Fibroblast of lung (primary cell): ENCODE measurements around the gene TCTN1. TPM values are rescaled to one million over a fixed set of nuclear protein-coding genes. Genes with fewer than 3 reads are reported as not detected.
"Not testable (repeated sequence)": the region's sequence is repeated elsewhere in the genome, so short reads cannot be mapped to it uniquely, and the experiment has no call there.

Experiments used
- DNase-seq, 2 donors: peaks; one replicate each; pipeline versions ENCODE4 v3.0.0 to v3.0.0-alpha.2; 2010; ENCODE audit warnings: low read depth in 2 of 2
- H2AFZ ChIP-seq: 2 replicates; pipeline ENCODE4 v1.5.1; 2012; ENCODE audit warnings: low read length, control low read depth, inconsistent platforms
- H3K27ac ChIP-seq: 2 replicates; pipeline ENCODE4 v1.5.1; 2011; ENCODE audit warnings: low read length, control low read depth; ENCODE audit not compliant: insufficient read depth
- H3K27me3 ChIP-seq: 2 replicates; pipeline ENCODE4 v1.5.1; 2011; ENCODE audit warnings: mild to moderate bottlenecking, low read length; ENCODE audit not compliant: control insufficient read depth, insufficient read depth
- H3K36me3 ChIP-seq: 2 replicates; pipeline ENCODE4 v1.5.1; 2011; ENCODE audit warnings: low read length; ENCODE audit not compliant: control insufficient read depth, insufficient read depth
- H3K4me1 ChIP-seq: 2 replicates; pipeline ENCODE4 v1.5.1; 2011; ENCODE audit warnings: low read length; ENCODE audit not compliant: control insufficient read depth, insufficient read depth; ENCODE audit errors: extremely low read depth
- H3K4me2 ChIP-seq: 2 replicates; pipeline ENCODE4 v1.5.1; 2011; ENCODE audit warnings: low read length, control low read depth; ENCODE audit not compliant: insufficient read depth; ENCODE audit errors: extremely low read depth
- H3K4me3 ChIP-seq, 4 experiments: fragments of 200-600 bp in 1 of 4; sonication (generic) in 1 of 4; replicated peaks in 1 of 4; 2 replicates each; pipeline ENCODE4 v1.5.1; 2011 to 2016; ENCODE audit warnings: low read length in 4 of 4, low read depth in 3 of 4, mild to moderate bottlenecking in 3 of 4, control low read depth in 2 of 4, inconsistent platforms in 1 of 4, mixed read lengths in 1 of 4; ENCODE audit not compliant: insufficient read depth in 1 of 4; ENCODE audit errors: control extremely low read depth in 1 of 4
- H3K79me2 ChIP-seq: 2 replicates; pipeline ENCODE4 v1.5.1; 2012; ENCODE audit warnings: mild to moderate bottlenecking, low read length, inconsistent platforms; ENCODE audit not compliant: control insufficient read depth, insufficient read depth
- H3K9ac ChIP-seq: 2 replicates; pipeline ENCODE4 v1.5.1; 2011; ENCODE audit warnings: mild to moderate bottlenecking, low read length, control low read depth; ENCODE audit not compliant: insufficient read depth
- H3K9me3 ChIP-seq: 2 replicates; pipeline ENCODE4 v1.5.1; 2012; ENCODE audit warnings: low read depth, low read length; ENCODE audit not compliant: control insufficient read depth, insufficient read depth
- H4K20me1 ChIP-seq: 2 replicates; pipeline ENCODE4 v1.5.1; 2011; ENCODE audit warnings: low read length; ENCODE audit not compliant: control insufficient read depth, insufficient read depth; ENCODE audit errors: extremely low read depth
- CTCF ChIP-seq, 2 donors: IDR thresholded peaks in 1 of 2; conservative IDR thresholded peaks in 1 of 2; 1 replicate in 1 of 2; 2 replicates in 1 of 2; pipeline ENCODE4 v1.5.1; 2011 to 2012; ENCODE audit warnings: low read length in 2 of 2, control low read depth in 1 of 2, inconsistent platforms in 1 of 2, low read depth in 1 of 2, mild to moderate bottlenecking in 1 of 2
- EZH2 ChIP-seq: IDR thresholded peaks from 2 replicates; pipeline ENCODE4 v1.5.1; 2012; ENCODE audit warnings: low read length, control low read depth, mild to moderate bottlenecking; ENCODE audit errors: missing control alignments
- polyA plus RNA-seq, 2 donors: library from polyadenylated mRNA; depleted of rRNA in 1 of 2; stranded (reverse) in 1 of 2; unstranded in 1 of 2; fragments of >200 nt; gene quantifications; 2 replicates each; pipeline ENCODE4 v1.2.1, GENCODE V29; 2011 to 2012; ENCODE audit warnings: missing spikeins in 1 of 2
- total RNA-seq: library from RNA; depleted of rRNA; stranded (reverse); fragments of >200 nt; gene quantifications from 2 replicates; pipeline ENCODE4 v1.2.1, GENCODE V29; 2014

TCTN1 gene
- total and polyA plus RNA-seq, 2 donors (not counting 1 experiment from before 2014, with no cell fraction given), result 25.0 to 27.4 TPM

- H3K4me1 ChIP-seq, DNase-seq, H3K9ac ChIP-seq, H4K20me1 ChIP-seq, H3K36me3 ChIP-seq, H3K27ac ChIP-seq, H3K27me3 ChIP-seq, H3K9me3 ChIP-seq, H3K4me3 ChIP-seq, H2AFZ ChIP-seq, H3K4me2 ChIP-seq: not testable (repeated sequence)
- peaks cover 38% of the 10 kb centered on the region for H3K79me2 ChIP-seq
These were observed 43.1 kb upstream of the TCTN1 start for GRCh38 chr12:110570798-110571197.

- H2AFZ ChIP-seq, result no peak overlapping the region
- DNase-seq, result no peak
- peaks cover 34% of the 10 kb centered on the region for H3K79me2 ChIP-seq
- no peak overlapping the region for H3K27ac ChIP-seq
- no peak overlapping the region for H3K4me2 ChIP-seq
- no peak overlapping the region for H3K9ac ChIP-seq
- no peak overlapping the region for H3K4me3 ChIP-seq
- no peaks in the 10 kb centered on the region for H3K36me3 ChIP-seq
- TF ChIP-seq CTCF (conservative IDR thresholded peaks at IDR 0.05 in 1 of 2, IDR thresholded peaks at IDR 0.05 in 1 of 2; ENCODE audit: low read depth in 1 of 2, low read length in 2 of 2) (no peak), EZH2 (no peak)
- H3K27me3 ChIP-seq, result no peaks in the 10 kb centered on the region
- peaks cover 8% of the 10 kb centered on the region for H3K4me1 ChIP-seq
- no peaks in the 10 kb centered on the region for H4K20me1 ChIP-seq
- H3K9me3 ChIP-seq, result no peaks in the 10 kb centered on the region
These were observed 39.9 kb upstream of the TCTN1 start for GRCh38 chr12:110574044-110574443.

GRCh38 chr12:110574717-110575230 lies 39.2 kb upstream of the TCTN1 start:
- not testable (repeated sequence) for H3K9ac ChIP-seq, DNase-seq, H3K27ac ChIP-seq, H3K4me1 ChIP-seq, H4K20me1 ChIP-seq, H2AFZ ChIP-seq, H3K4me3 ChIP-seq, H3K4me2 ChIP-seq, H3K9me3 ChIP-seq, H3K36me3 ChIP-seq, H3K27me3 ChIP-seq
- peaks cover 36% of the 10 kb centered on the region for H3K79me2 ChIP-seq

GRCh38 chr12:110575326-110575725 lies 38.6 kb upstream of the TCTN1 start:
- H3K4me2 ChIP-seq, result no peak overlapping the region
- H2AFZ ChIP-seq, result no peak overlapping the region
- no peak overlapping the region for H3K4me3 ChIP-seq
- DNase-seq, result peak in 1 of 2 donors; percentile 58
- H3K9ac ChIP-seq, result no peak overlapping the region
- H3K9me3 ChIP-seq, result no peaks in the 10 kb centered on the region
- no peaks in the 10 kb centered on the region for H4K20me1 ChIP-seq
- H3K27me3 ChIP-seq, result no peaks in the 10 kb centered on the region
- no peak overlapping the region for H3K27ac ChIP-seq
- H3K36me3 ChIP-seq, result no peaks in the 10 kb centered on the region
- H3K79me2 ChIP-seq, result peaks cover 40% of the 10 kb centered on the region
- TF ChIP-seq EZH2, result no peak
- no peak for TF ChIP-seq CTCF (conservative IDR thresholded peaks at IDR 0.05 in 1 of 2, IDR thresholded peaks at IDR 0.05 in 1 of 2; ENCODE audit: low read depth in 1 of 2, low read length in 2 of 2)
- H3K4me1 ChIP-seq, result peaks cover 8% of the 10 kb centered on the region
